ENCODE measurements around the gene PSMB2. TPM values are rescaled to one million over a fixed set of nuclear protein-coding genes. Genes with fewer than 3 reads are reported as not detected.

PSMB2 gene
- total RNA-seq, 1 donor from 2014 or later: 98.6 TPM

DNA sequence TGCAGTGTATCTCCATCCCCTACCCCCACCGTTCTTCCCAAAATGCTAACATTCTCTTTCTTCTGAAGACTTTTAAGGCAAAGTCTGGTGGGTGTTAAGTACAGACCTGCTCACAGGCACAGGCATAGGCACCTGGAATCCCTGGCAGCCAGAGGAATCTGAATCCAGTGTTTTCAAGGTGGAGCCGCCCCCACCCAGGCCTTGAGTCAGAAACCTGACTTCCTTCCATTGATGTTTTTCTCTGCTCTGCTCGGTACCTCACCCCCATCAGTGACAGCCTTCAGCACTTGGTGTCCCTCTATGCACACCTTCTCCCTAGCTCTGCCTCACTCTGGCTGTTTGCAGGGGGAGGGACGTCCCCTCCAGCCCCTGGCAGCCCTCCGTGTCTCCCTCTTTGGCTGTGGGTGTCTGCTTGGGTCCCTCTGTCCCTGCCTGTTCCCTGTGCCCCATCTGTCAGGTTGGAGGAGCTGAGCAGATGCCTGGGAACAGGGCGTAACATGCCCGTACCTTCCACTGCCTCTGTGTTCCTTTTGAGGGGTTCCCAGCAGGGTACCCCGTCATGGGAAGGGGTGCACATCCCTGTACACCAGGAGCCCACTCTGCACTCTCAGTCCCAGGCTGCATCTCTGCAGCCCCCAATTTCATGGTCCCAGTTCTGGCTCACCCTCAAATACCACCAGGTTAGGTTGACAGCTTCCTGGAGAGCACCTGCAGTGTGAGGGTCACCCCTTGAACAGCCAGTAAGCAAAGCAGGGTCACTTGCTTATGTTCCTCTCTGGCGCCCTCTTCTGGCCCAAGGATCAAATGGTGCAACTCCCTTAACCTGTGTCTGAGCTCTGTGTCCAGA lies 77.1 kb downstream of the PSMB2 start:
- Histone ChIP-seq H3K27me3 (ENCODE audit: insufficient read depth, low read length) (no peaks in the 10 kb centered on the region), H3K9ac (ENCODE audit: low read length) (no peak overlapping the region), H3K4me1 (ENCODE audit: insufficient read depth, low read length) (peaks cover 11% of the 10 kb centered on the region), H3K4me3 (ENCODE audit: insufficient read depth, low read depth, low read length) (no peak overlapping the region), H3K36me3 (ENCODE audit: insufficient read depth, low read length) (peaks cover 8% of the 10 kb centered on the region), H3K27ac (ENCODE audit: low read depth, low read length) (no peak overlapping the region), H3K79me2 (ENCODE audit: insufficient read depth, low read length) (peaks cover 32% of the 10 kb centered on the region), H3K9me3 (ENCODE audit: insufficient read depth, low read depth, low read length) (no peaks in the 10 kb centered on the region), H3K4me2 (ENCODE audit: low read length) (no peak overlapping the region), H2AFZ (ENCODE audit: low read depth, low read length) (no peak overlapping the region), H4K20me1 (ENCODE audit: insufficient read depth, low read length) (peaks cover 86% of the 10 kb centered on the region)
- Mint-ChIP-seq H3K4me3 (ENCODE audit: unreplicated experiment) (no peak overlapping the region), H3K9me3 (ENCODE audit: unreplicated experiment) (no peaks in the 10 kb centered on the region), H3K27ac (ENCODE audit: unreplicated experiment) (no peak overlapping the region), H3K27me3 (ENCODE audit: low read depth, unreplicated experiment) (no peaks in the 10 kb centered on the region), H3K36me3 (ENCODE audit: low read depth, unreplicated experiment) (peaks cover 10% of the 10 kb centered on the region), H3K4me1 (ENCODE audit: low read depth, unreplicated experiment) (peaks cover 16% of the 10 kb centered on the region)
- DNase-seq (ENCODE audit: low read depth) (peak; percentile 34), FAIRE-seq (no peak)
- TF ChIP-seq EZH2 (IDR thresholded peaks at IDR 0.05; ENCODE audit: insufficient read depth, low read length): no peak
- TF ChIP-seq, protein P1, sequence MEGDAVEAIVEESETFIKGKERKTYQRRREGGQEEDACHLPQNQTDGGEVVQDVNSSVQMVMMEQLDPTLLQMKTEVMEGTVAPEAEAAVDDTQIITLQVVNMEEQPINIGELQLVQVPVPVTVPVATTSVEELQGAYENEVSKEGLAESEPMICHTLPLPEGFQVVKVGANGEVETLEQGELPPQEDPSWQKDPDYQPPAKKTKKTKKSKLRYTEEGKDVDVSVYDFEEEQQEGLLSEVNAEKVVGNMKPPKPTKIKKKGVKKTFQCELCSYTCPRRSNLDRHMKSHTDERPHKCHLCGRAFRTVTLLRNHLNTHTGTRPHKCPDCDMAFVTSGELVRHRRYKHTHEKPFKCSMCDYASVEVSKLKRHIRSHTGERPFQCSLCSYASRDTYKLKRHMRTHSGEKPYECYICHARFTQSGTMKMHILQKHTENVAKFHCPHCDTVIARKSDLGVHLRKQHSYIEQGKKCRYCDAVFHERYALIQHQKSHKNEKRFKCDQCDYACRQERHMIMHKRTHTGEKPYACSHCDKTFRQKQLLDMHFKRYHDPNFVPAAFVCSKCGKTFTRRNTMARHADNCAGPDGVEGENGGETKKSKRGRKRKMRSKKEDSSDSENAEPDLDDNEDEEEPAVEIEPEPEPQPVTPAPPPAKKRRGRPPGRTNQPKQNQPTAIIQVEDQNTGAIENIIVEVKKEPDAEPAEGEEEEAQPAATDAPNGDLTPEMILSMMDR (IDR thresholded peaks at IDR 0.05; ENCODE audit: insufficient read depth, low read depth, low read length): peak; percentile 82

DNA sequence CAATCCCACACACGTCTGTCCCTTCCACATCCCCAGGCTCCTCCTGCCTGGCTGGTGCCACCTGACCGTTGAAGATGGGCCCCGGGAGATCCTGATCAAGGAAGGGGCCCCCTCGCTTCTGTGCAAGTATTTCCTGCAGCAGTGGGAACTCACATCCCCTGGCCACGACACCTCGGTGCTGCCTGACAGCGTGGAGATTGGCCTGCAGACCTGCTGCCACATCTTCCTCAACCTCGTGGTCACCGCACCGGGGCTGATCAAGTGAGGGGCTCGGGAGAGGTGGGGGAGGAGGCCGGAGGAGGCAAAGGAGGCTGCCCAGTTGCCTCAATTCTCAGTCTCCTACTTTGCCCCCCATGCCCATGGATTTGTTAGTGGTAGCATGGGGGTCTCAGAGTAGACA lies 78.2 kb downstream of the PSMB2 start:
- peaks cover 8% of the 10 kb centered on the region for H3K36me3 ChIP-seq (ENCODE audit: insufficient read depth, low read length)
- TF ChIP-seq, protein P1 (IDR thresholded peaks at IDR 0.05; ENCODE audit: insufficient read depth, low read depth, low read length): no peak
- TF ChIP-seq EZH2 (IDR thresholded peaks at IDR 0.05; ENCODE audit: insufficient read depth, low read length): no peak
- Mint-ChIP-seq H3K4me1 (ENCODE audit: low read depth, unreplicated experiment) (peaks cover 8% of the 10 kb centered on the region), H3K36me3 (ENCODE audit: low read depth, unreplicated experiment) (peaks cover 10% of the 10 kb centered on the region), H3K9me3 (ENCODE audit: unreplicated experiment) (no peaks in the 10 kb centered on the region), H3K4me3 (ENCODE audit: unreplicated experiment) (no peak overlapping the region), H3K27me3 (ENCODE audit: low read depth, unreplicated experiment) (no peaks in the 10 kb centered on the region), H3K27ac (ENCODE audit: unreplicated experiment) (no peak overlapping the region)
- no peak overlapping the region for H2AFZ ChIP-seq (ENCODE audit: low read depth, low read length)
- FAIRE-seq (no peak), DNase-seq (ENCODE audit: low read depth) (no peak)
- no peaks in the 10 kb centered on the region for H3K9me3 ChIP-seq (ENCODE audit: insufficient read depth, low read depth, low read length)
- no peak overlapping the region for H3K9ac ChIP-seq (ENCODE audit: low read length)
- no peak overlapping the region for H3K4me2 ChIP-seq (ENCODE audit: low read length)
- no peaks in the 10 kb centered on the region for H3K27me3 ChIP-seq (ENCODE audit: insufficient read depth, low read length)
- no peak overlapping the region for H3K27ac ChIP-seq (ENCODE audit: low read depth, low read length)
- H3K4me1 ChIP-seq (ENCODE audit: insufficient read depth, low read length): peaks cover 14% of the 10 kb centered on the region
- peaks cover 38% of the 10 kb centered on the region for H3K79me2 ChIP-seq (ENCODE audit: insufficient read depth, low read length)
- peaks cover 89% of the 10 kb centered on the region for H4K20me1 ChIP-seq (ENCODE audit: insufficient read depth, low read length)
- no peak overlapping the region for H3K4me3 ChIP-seq (ENCODE audit: insufficient read depth, low read depth, low read length)

Data from astrocyte (in vitro differentiated cells and primary cell).